ENCODE data around the gene ACAP3. TPM values are rescaled to one million over a fixed set of nuclear protein-coding genes. Genes with fewer than 3 reads are reported as not detected.

Gene ACAP3
- total RNA-seq, 1 experiment from 2014 or later: 30.7 TPM

DNA sequence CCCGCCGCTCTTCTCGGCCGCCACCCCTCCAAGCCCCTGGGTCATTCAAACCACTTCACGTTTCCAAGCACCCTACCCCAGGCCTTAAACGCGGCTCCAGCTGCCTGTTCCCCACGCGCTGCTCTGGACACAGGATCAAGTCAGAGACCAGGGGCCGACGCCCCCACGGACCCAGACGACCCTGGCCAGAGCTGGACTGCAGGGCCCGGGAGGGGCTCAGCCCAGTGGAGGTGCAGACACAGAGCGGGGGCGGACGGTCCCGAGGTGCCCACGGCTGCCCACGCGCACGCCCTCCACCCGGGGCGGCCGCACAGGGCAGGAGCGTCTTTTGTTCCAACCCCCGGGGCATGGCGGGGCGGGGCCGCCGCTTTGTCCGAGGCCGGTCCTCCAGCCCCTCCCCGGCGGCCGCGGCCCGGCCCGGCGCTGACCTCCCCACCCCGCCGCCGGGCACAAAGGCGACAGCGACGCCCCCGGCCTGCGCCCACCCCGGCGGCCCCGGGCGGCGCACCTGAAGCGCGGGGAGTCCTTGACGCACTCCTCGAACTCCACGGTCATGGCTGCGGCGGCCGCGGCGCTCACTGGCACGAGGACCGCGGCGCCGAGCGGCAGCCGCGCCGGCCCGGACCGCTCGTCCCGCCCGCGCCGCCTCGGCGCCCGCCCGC, 338 bp downstream of the ACAP3 start:
- H3K27me3 ChIP-seq (ENCODE audit: control insufficient read depth, insufficient read depth, low read length): no peaks in the 10 kb centered on the region
- 0 out of 2 replicates have a peak overlapping the region, but pooled peaks have one; percentile 34 for H3K27ac ChIP-seq (ENCODE audit: low read length)
- ChIA-PET POLR2A (no interaction called here), CTCF (no interaction called here)
- no peaks in the 10 kb centered on the region; the same call in 1 of the 2 replicates for H3K36me3 ChIP-seq (ENCODE audit: control insufficient read depth, insufficient read depth, low read length)
- in situ Hi-C loops (cut with HindIII; ENCODE audit: low pct_unique_long_range_greater_than_20kb, low sequenced_read_pairs): no loop called here
- ATAC-seq: peak; percentile 6; the same call in 1 of the 2 replicates
- BruUV-seq (replicated peaks): no TSS peak
- H3K9me3 ChIP-seq (ENCODE audit: control insufficient read depth, insufficient read depth, low read depth, low read length): no peaks in the 10 kb centered on the region
- DNase-seq (ENCODE audit: low read depth, low spot score): no peak
- H3K4me1 ChIP-seq (ENCODE audit: control insufficient read depth, insufficient read depth, low read length): peaks cover 44% of the 10 kb centered on the region
- peak overlapping the region; percentile 61 to 72 for H3K4me3 ChIP-seq (ENCODE audit: low read depth in 2 of 2, low read length in 2 of 2)
- TF ChIP-seq, protein P1, sequence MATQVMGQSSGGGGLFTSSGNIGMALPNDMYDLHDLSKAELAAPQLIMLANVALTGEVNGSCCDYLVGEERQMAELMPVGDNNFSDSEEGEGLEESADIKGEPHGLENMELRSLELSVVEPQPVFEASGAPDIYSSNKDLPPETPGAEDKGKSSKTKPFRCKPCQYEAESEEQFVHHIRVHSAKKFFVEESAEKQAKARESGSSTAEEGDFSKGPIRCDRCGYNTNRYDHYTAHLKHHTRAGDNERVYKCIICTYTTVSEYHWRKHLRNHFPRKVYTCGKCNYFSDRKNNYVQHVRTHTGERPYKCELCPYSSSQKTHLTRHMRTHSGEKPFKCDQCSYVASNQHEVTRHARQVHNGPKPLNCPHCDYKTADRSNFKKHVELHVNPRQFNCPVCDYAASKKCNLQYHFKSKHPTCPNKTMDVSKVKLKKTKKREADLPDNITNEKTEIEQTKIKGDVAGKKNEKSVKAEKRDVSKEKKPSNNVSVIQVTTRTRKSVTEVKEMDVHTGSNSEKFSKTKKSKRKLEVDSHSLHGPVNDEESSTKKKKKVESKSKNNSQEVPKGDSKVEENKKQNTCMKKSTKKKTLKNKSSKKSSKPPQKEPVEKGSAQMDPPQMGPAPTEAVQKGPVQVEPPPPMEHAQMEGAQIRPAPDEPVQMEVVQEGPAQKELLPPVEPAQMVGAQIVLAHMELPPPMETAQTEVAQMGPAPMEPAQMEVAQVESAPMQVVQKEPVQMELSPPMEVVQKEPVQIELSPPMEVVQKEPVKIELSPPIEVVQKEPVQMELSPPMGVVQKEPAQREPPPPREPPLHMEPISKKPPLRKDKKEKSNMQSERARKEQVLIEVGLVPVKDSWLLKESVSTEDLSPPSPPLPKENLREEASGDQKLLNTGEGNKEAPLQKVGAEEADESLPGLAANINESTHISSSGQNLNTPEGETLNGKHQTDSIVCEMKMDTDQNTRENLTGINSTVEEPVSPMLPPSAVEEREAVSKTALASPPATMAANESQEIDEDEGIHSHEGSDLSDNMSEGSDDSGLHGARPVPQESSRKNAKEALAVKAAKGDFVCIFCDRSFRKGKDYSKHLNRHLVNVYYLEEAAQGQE (IDR thresholded peaks at IDR 0.05; ENCODE audit: insufficient read depth in 1 of 2, low read depth in 2 of 2, low read length in 1 of 2): no peak
- TF ChIP-seq, protein P2, sequence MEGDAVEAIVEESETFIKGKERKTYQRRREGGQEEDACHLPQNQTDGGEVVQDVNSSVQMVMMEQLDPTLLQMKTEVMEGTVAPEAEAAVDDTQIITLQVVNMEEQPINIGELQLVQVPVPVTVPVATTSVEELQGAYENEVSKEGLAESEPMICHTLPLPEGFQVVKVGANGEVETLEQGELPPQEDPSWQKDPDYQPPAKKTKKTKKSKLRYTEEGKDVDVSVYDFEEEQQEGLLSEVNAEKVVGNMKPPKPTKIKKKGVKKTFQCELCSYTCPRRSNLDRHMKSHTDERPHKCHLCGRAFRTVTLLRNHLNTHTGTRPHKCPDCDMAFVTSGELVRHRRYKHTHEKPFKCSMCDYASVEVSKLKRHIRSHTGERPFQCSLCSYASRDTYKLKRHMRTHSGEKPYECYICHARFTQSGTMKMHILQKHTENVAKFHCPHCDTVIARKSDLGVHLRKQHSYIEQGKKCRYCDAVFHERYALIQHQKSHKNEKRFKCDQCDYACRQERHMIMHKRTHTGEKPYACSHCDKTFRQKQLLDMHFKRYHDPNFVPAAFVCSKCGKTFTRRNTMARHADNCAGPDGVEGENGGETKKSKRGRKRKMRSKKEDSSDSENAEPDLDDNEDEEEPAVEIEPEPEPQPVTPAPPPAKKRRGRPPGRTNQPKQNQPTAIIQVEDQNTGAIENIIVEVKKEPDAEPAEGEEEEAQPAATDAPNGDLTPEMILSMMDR (IDR thresholded peaks at IDR 0.05): no peak
- TF ChIP-seq POLR2AphosphoS5 (IDR thresholded peaks at IDR 0.05; ENCODE audit: low read depth, low read length): no peak
- intact Hi-C loops (cut with micrococcal nuclease; ENCODE audit: unreplicated experiment): no loop called here

- in situ Hi-C loops (cut with HindIII; ENCODE audit: low pct_unique_long_range_greater_than_20kb, low sequenced_read_pairs) (no loop called here), intact Hi-C loops (cut with micrococcal nuclease; ENCODE audit: unreplicated experiment) (no loop called here)
- H3K4me3 ChIP-seq (ENCODE audit: low read depth in 2 of 2, low read length in 2 of 2): peak overlapping the region; percentile 61 to 72
- ChIA-PET CTCF (no interaction called here), POLR2A (no interaction called here)
- BruUV-seq (replicated peaks): TSS peak; percentile 47
- no peak for TF ChIP-seq POLR2AphosphoS5 (IDR thresholded peaks at IDR 0.05; ENCODE audit: low read depth, low read length)
- no peak for TF ChIP-seq SIN3A (IDR thresholded peaks at IDR 0.05; ENCODE audit: borderline replicate concordance, insufficient read depth, low read depth, low read length)
- no peaks in the 10 kb centered on the region for H3K9me3 ChIP-seq (ENCODE audit: control insufficient read depth, insufficient read depth, low read depth, low read length)
- no peak overlapping the region for H3K27ac ChIP-seq (ENCODE audit: low read length)
- no peak for ATAC-seq
- no peaks in the 10 kb centered on the region; the same call in 1 of the 2 replicates for H3K36me3 ChIP-seq (ENCODE audit: control insufficient read depth, insufficient read depth, low read length)
- DNase-seq (ENCODE audit: low read depth, low spot score): no peak
- no peaks in the 10 kb centered on the region for H3K27me3 ChIP-seq (ENCODE audit: control insufficient read depth, insufficient read depth, low read length)
- peaks cover 44% of the 10 kb centered on the region for H3K4me1 ChIP-seq (ENCODE audit: control insufficient read depth, insufficient read depth, low read length)
Measured at GRCh38 chr1:1306661-1307260, 969 bp downstream of the ACAP3 start.

DNA sequence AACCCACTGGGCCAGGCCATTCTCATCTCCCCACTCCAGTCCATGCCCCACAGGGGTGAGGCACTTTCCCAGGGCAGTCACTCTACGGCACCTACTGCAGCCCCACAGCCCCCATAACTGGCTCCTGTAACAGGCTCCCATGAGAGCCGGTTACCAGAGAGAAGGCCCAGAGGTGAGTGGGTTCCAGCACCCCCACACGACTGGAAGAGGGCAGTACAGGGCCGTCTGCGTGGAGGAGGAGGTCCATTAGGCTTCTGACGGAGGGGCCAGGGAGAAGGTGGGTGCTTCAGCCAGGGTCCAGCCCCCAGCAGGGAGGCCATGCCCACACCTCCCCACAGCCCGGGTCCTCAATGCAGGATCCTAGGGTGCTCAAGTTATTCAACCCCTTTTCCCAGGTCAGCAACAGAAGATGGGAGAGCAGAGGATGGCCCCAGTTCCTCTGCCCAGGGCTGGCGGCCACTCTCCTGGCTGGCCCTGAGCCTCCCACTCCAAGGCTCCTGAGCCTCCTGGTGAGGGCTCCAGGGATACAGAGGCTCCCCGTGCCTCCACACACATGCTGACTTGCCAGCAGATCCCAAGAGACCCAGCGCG, 1.6 kb downstream of the ACAP3 start:
- ATAC-seq (no peak), DNase-seq (ENCODE audit: low read depth, low spot score) (no peak)
- Histone ChIP-seq H3K27me3 (ENCODE audit: control insufficient read depth, insufficient read depth, low read length) (no peaks in the 10 kb centered on the region), H3K4me3 (ENCODE audit: low read depth in 2 of 2, low read length in 2 of 2) (peak overlapping the region in 1 of 2 experiments; percentile 61; a peak in 2 of 4 replicates), H3K9me3 (ENCODE audit: control insufficient read depth, insufficient read depth, low read depth, low read length) (no peaks in the 10 kb centered on the region), H3K4me1 (ENCODE audit: control insufficient read depth, insufficient read depth, low read length) (peaks cover 41% of the 10 kb centered on the region), H3K27ac (ENCODE audit: low read length) (peak overlapping the region; percentile 57), H3K36me3 (ENCODE audit: control insufficient read depth, insufficient read depth, low read length) (no peaks in the 10 kb centered on the region; the same call in 1 of the 2 replicates)
- in situ Hi-C loops (cut with HindIII; ENCODE audit: low pct_unique_long_range_greater_than_20kb, low sequenced_read_pairs) (no loop called here), intact Hi-C loops (cut with micrococcal nuclease; ENCODE audit: unreplicated experiment) (no loop called here)
- ChIA-PET POLR2A (no interaction called here), CTCF (no interaction called here)
- TF ChIP-seq SIN3A (IDR thresholded peaks at IDR 0.05; ENCODE audit: borderline replicate concordance, insufficient read depth, low read depth, low read length) (no peak), POLR2AphosphoS5 (IDR thresholded peaks at IDR 0.05; ENCODE audit: low read depth, low read length) (no peak), TCF7L2 (IDR thresholded peaks at IDR 0.05; ENCODE audit: low read depth, low read length) (no peak)
- TF ChIP-seq, protein P1 (IDR thresholded peaks at IDR 0.05; ENCODE audit: insufficient read depth in 1 of 2, low read depth in 2 of 2, low read length in 1 of 2): no peak
- TF ChIP-seq, protein P2 (IDR thresholded peaks at IDR 0.05): peak; percentile 31; the same call in 1 of the 2 replicates
- BruUV-seq (replicated peaks): no TSS peak

All from Panc1 (cell line).